GM19452 (cell line): ENCODE measurements around the gene KIF3A.

Experiments used
- ATAC-seq: cut with Tn5 transposase; IDR thresholded peaks from one replicate; pipeline ENCODE4 v1.9.1; 2021; ENCODE audit not compliant: unreplicated experiment

Gene KIF3A

DNA sequence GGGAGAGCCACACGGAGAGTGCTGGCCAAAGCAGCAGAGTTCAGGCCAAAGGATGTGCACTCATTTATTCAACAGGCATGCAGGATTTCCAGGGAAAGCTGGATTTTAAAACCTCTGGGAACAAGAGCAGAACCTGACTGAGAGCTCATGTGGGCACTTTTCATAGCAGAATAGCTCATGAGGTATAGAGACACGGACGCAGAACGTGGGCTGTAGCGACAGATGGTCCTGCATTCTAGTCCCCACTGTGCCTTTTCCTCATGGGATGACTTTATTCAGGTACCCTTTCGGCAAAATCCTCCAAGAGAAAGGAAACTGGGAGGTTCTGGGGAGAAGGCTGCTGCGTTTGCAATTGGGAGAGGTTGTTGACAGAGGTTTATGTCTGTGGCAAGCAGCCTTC lies 58.2 kb downstream of the KIF3A start:
- ATAC-seq, result no peak

DNA sequence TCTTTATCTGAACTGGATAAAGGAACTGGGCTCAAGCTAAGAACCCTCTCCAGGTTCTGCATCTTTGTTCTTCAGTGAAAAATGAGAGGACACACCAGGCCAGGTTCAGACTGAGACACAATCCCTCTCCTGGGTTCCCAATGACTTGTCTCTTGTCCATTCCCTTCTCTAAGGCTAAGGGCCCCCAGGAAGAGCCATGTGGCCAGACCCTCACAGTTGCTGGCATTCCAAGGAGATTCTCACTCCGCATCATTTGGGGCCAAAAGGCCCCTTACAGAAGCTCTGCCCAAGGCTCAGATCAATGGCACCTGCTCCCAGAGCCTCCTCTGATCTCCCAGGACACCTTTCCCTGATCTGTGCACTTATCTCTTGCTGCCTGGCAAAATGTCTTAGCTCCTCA lies 58.6 kb downstream of the KIF3A start:
- no peak for ATAC-seq

DNA sequence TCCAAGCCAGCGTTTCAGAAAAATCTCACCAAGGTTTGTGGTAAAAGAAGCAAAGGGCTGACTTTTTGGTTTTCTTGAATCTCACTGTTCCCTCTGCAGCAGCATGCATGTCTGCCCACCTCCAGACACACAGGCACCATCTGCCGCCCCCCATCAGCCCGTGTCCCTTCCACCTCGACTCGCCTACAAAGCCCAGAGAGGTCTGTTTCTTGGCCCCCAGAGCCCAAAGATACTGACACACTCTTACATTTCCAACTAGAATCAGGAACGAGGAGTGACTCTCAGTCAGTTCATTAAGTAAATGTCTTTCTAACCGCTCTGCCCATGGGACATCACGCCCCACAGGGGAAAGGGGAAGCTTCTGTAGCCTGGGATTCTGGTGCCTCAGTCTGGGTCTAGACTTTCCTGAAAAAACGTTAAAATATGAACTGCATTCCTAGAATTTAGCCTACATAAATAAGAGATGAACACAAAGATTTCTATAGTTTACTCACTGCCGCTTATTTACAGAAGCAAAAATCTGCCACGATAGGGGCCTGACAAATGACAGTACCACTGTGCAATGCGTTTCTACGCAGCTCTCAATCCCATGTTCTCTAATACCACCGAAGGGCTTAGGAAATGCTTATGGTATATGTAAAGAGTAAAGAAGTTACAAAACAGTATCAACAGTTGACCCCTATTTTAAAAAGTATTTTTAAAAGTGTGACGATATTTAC lies 59.5 kb downstream of the KIF3A start:
- no peak for ATAC-seq

- no peak for ATAC-seq
These were observed 60.2 kb downstream of the KIF3A start for GRCh38 chr5:132677191-132677590.

GRCh38 chr5:132675936-132676689 lies 61.2 kb downstream of the KIF3A start:
- no peak for ATAC-seq

DNA sequence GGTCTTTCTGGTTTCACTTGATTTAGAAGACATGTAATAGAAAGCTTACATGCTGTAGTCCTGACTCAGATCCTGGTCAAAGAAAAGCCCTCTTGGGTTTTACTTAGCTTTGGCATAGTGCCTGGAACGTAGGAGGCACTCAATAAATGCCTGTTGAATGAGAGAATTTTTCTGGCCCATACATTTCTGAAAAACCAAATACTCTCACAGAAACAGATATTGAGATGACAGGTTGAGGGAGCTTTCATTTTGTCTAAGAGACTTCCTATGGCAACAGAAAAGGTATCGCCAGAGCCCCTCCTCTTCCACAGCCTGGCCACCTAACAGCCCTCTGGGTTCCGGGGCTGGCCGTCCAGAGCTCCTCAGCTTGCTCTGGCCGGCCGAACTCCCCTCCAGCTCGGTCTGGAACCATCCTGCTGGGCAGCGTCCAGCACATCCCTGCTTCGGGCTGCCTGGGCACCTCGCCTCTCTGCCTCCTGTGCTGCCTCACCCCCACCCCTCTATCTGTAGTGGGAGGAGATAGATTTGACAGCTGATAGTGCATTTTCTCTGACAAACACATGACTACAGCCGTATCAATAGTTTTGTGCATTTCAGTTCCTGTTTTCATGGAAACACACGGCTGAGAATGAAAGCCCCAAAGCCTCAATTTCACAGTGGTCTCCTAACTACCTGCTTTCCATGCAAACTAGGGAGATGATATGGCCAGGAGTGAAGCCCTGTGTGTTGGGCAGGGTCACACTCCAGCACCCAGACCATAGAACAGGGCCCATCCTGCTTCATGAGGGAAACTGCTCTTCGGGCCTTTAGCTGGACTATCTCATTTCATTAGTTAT lies 62.5 kb downstream of the KIF3A start:
- peak; percentile 64 for ATAC-seq

DNA sequence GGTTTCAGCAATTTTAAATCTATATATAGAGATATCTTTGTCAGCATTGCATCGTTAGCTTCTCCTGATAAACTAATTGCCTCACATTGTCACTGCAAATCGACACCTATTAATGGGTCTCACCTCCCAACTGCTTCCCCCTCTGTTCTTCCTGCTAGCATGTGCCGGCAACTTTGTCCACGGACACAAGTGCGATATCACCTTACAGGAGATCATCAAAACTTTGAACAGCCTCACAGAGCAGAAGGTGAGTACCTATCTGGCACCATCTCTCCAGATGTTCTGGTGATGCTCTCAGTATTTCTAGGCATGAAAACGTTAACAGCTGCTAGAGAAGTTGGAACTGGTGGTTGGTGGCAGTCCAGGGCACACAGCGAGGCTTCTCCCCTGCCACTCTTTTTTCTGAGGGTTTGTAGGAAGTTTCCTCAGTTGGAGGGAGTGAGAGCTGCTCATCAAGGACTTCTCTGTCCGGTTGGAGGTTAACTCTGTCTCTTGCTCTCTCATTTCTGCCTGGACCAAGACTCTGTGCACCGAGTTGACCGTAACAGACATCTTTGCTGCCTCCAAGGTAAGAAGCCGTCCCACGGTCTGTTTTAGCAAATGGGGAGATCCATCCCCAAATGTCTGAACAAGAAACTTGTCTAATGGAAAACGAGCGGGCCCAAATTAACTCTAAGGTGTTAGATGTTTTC lies 63.3 kb downstream of the KIF3A start, which contains the start of gene IL4:
Gene IL4, plus strand, starts transcription at position 51 of the 692 bp plus-strand sequence. Its CDS starts 62 bp downstream, at position 113.
- no peak for ATAC-seq

DNA sequence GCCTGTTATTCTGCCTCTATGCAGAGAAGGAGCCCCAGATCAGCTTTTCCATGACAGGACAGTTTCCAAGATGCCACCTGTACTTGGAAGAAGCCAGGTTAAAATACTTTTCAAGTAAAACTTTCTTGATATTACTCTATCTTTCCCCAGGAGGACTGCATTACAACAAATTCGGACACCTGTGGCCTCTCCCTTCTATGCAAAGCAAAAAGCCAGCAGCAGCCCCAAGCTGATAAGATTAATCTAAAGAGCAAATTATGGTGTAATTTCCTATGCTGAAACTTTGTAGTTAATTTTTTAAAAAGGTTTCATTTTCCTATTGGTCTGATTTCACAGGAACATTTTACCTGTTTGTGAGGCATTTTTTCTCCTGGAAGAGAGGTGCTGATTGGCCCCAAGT lies 63.9 kb downstream of the KIF3A start:
- no peak for ATAC-seq

DNA sequence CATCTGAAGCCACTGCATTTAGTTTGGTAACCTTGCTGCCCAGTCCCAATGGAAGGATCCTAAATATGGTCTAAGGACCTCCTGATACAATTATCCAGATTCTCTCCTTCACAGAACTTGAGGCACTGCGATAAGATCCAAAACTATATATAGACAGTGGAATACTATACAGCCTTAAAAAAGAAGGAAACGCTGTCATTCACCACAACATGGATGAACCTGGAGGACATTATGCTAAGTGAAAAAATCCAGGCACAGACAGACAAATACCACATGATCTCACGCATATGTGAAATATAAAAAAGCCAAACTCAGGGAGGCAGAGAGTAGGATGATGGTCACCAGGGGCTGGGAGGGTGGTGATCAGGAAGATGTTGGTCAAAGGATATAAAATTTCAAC lies 66.3 kb downstream of the KIF3A start:
- no peak for ATAC-seq

- ATAC-seq, result no peak
These were observed 67.1 kb downstream of the KIF3A start for GRCh38 chr5:132669966-132670882.

GRCh38 chr5:132669455-132669820 lies 67.9 kb downstream of the KIF3A start:
- no peak for ATAC-seq

DNA sequence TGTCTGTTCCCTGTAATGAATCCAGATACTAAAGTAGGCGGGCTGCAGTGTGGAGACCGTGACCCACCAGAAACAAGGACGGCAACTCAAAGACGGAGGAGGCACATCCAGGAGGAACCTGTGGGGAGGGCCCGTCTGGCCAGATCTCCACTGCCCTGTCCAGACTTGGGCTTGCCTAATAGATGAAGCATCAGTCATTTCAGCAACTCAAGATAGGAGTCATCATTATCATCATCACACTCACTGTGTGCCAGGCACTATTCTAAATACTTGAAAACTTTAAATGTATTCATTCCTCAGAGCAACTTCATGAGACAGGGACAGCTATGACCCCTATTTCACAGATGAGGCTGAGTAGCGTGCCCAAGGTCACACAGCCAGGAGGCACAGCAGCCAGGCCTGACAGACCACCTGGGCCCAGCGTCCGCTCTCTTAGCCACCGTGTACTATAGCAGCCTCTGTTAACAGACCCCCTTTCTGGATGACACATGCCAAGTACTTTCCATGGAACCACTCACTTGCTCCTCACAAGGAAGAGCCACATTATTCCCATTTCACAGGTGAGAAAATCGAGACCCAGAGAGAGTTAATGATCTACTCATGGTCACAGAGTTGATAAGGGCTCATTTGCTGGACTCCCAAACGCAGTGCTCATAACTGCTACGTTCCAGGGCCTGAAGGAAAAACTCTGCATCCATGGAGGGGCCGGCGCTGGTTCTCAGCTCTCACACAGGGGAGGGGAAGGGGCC lies 68.5 kb downstream of the KIF3A start:
- no peak for ATAC-seq

- ATAC-seq, result no peak
These were observed 69.3 kb downstream of the KIF3A start for GRCh38 chr5:132667761-132668705.

- ATAC-seq, result no peak
These were observed 70.0 kb downstream of the KIF3A start for GRCh38 chr5:132667309-132667708.

- no peak for ATAC-seq
These were observed 70.8 kb downstream of the KIF3A start for GRCh38 chr5:132666310-132667123.

- ATAC-seq, result no peak
These were observed 71.7 kb downstream of the KIF3A start for GRCh38 chr5:132665574-132666080.

DNA sequence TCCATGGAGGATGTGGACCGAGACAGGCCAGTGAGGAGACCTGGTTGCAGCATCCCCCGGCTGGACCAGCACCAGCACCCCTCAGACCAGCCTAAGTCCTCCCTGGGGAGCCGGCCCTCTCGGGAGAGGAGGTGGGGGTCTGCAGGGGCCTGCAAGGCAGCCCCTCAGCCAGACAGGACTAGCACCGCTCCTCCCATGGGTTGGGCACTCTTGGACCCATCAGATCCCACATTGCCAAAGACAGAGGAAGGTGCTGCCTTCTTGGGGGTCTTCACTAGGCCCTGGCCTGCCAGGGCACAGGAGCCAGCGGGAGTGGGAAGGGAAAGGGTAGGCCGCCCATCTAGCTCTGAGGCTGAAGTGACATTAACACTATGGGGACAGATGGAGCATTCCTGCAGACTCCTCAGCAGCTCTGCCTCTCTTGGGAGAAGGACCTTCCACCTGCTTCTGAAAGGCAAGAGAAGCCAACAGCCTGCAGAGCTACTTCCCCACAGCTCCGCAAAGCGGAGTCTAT lies 72.6 kb downstream of the KIF3A start:
- no peak for ATAC-seq
